NCI-H1694 (cell line): ENCODE data around the gene ITGA11.

Experiments used
- DNase-seq: peaks from one replicate; lab custom pipeline; 2025; lab: John Stamatoyannopoulos, UW

The ITGA11 gene

DNA sequence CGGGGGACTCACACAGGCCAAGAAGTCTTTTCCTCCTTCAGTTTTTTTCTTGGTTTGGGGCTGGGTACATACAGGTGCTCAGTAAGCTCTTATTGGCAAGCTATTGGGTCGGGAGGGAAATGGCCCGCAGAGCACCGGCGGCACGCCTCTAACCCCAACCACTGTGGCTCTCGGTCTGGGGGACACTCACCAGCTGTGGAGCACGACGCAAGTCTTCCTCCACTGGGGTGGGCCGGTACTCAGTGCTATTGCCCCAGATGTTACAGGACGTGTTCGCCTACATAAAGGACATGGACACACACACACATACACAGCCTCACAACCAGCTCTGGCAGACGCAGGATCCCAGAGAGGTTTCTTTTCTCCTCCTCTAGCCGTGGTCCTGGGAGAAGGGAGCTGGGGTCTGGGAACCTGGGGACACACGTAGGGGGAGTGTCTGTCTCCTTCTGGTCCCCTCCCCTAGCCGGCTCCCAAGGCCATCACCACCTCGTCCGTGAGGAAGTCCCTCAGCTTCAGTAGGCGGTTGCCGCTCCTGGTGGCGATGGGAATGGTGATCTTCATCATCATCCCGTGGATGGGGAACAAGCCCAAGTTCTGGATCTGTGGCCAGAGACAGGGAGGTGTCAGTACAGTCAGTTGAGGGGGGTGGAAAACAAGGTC lies 121.0 kb downstream of the ITGA11 start:
- DNase-seq, result no peak

DNA sequence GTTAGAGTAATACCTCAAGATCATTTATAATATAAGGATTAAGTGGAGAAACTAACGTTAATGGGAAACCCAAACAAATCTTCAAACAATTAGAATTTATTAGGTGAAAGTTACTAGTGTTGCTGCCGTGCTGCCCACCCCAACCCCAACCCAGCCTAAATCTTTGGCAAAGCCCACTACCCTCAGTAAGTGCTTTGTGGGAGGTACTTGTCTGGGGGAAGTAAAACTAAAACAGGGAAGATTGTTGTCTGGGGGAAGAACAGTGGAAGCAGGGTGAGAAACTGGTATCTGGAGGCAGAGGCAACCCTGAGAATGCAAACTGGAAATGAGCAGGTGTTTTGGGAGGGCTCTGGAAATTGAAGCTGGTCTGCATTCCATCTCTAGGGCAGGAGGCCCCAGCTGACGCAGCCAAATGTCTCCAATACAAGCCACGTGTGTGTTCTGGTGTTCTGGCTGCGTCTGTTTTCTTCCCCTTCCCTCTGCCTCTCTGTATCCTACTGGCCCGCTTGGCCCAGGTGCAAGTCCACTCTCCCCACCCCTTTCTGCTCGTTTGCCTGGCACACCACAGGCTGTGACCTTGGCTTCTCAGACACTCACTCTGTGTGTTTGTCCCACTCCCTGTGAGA lies 121.7 kb downstream of the ITGA11 start:
- DNase-seq, result peak; percentile 19

DNA sequence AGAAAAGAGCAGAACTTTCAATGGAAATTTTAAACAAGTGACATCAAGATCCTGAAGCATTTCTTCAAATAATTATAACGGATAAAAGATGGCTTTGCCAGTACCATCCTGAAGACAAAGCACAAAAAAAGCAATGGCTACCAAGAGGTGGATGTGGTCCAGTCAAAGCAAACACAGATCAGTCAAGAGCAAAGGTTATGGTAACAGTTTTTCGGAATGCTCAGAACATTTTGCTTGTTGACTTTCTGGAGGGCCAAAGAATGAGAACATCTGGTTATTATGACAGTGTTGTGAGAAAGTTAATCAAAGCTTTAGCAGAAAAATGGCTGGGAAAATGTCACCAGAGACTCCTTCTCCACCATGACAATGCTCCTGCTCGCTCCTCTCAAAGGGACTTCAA lies 122.9 kb downstream of the ITGA11 start:
- no peak for DNase-seq

DNA sequence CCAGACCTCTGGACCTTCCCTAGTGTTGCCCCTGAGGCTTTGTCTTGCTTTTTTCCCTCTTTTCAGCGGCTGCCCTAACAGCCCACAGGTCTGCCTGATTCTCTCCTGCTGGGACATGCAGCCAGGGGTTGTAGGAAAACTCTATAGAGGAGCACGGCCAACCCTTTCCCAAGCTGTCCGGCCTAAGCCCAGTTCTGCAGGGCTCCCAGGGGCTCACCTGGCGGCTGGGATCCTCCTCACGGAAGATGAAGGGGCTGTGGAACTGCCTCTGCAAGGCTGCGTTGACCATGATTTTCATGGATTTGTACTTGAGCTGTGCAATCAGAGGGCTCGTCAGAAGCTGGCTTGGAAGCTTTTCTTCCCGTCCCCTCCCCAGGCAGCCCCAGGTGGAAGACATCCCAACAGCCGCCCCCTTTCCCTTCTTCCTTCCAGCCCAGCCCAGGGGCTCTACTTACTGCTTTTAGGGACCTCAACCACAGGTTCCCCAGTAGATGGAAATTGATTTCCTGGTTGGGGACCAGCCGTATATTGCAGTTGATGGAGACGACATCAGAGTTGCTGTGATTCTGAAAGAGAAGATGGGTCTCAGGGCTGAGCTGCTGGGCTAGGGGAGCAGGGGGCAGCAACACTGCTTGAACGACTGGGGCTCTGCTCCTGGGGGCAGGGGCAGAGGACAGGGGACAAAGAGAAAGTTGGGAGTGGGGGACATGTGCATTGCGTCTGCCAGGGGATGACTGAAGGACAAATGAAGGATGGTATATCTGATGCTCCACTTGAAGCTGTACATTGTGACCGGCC lies 124.6 kb downstream of the ITGA11 start:
- DNase-seq, result no peak

DNA sequence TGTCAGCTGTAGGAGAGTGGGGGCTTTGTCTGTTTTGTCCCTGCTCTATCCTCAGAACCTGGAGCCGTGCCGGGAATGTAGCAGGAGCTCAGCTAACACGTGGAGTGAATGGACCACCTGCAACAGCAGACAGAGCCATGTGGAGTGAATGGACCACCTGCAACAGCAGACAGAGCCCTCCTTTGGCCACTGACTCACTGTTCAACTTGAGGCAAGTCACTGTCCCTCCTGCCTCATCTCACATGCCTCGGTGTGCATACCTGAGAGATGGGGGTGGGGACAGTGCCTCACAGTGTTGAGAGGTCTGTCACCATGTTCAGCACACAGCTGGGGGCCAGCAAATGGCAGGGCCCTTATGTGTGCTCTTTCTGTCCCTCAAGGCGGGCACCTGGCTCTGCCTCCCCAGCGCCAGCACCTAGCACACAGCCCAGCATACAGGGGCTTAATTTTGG lies 126.5 kb downstream of the ITGA11 start:
- no peak for DNase-seq

DNA sequence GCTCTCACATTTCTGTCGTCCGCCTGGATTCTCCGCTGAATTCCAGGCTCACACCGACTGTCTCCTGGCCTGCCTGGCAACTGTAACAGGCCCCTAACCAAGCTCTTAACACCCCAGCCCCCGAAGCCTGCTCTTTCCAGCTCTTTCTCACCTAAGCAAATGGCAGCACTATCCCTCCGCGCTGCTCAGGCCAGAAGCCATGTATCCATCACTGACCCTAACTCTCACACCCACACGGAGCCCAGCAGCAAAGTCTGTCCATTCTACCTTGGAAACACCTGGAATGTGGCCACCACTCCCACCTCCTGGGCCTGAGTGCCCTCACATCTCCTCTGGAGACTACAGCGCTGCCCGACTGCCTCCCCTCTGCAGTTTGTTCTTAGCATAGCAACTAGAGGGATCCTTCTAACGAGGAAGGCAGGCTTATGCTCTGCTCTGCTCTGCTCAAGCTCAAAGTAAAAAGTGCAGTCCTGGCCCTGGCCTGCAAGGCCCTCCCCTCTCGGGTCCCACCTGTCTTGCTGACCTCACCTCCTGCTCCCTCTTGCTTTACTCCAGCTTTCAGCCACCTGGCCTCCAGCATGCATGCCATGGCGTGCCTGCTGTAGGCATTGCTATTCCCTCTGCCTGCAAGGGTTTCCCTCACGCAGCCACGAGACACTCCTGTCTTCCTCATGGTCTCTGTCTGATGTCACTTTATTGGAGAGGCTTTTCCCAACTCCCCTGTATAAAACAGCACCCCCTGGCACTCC lies 127.2 kb downstream of the ITGA11 start:
- DNase-seq, result no peak

DNA sequence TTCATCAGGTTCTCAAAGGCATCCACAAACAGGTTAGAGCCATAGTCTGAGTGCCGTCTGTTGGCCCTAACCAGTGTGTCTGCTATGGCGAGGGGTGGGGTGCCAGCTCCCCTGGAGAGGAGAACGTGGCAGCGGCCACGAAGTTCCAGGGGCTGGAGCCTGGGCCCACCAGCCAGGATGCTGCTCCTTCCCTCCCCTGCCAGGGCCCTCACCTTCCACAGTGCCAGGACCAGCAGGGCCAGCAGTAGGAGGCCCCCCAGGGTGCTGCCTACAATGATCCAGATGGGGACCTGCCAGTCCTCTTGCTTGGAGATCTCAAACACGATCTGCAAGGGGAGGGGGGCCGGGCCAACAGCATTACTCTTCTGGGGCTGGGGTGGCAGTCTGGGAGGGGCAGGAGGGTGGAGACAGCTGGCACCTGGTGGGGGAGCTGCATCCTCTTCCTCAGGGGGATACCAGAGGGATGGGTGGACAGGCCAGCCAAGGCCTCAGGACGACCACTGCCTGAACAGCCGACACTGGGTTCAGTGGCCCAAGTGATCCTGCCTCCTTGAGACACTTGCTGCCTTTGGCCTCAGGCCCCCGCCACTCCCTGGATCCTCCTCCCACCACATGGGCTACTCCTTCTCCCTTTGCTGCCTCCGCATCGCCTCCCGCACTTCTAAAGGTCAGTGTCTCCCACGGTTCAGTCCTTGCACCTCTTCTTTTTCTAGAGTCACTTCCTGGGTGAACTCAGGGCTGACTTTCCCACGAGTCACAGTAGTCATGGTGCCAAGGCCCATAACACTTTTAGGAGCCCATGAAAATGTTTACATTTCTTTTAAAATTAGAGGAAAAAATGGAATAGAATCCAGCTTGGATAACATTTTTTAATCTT lies 128.2 kb downstream of the ITGA11 start:
- DNase-seq, result no peak

DNA sequence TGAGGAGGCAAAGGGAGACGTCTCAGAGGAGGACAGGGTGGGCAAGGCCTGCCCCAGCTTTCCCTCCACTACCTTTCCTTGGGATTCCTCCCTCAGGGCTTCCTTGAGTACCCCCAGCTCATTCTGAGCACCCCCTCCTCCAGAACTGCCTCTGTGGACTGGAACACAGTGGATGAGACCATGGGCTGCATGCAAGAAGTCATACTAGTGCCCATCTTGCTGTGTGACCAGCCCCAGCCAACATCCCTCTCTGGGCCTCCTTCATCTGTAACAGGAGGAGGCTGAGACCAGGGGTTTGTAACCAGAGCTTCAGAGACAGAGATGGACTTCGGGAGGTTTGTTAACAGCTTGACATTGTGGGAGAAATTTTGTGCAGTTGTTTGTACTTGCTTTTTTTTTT lies 128.8 kb downstream of the ITGA11 start:
- no peak for DNase-seq

DNA sequence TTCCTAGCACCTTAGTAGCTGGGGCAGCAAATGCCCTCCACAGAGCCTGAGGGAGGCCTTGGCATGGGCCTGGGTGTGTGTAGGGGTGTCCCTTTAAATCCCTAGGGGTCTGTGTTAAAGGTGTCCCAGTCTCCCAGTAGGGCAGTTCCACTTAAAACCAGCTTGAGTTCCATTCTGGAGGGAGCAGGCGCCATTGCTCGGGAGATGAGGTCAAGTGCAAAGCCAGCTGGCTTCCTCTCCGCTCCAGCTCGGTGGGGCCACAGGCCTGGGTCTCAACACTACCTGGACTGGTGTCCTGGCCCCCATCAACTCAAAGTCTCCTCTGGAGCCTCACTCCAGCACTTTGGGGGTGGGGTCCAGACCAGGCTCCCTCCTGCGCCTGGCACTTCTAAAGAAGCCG lies 129.2 kb downstream of the ITGA11 start:
- no peak for DNase-seq

DNA sequence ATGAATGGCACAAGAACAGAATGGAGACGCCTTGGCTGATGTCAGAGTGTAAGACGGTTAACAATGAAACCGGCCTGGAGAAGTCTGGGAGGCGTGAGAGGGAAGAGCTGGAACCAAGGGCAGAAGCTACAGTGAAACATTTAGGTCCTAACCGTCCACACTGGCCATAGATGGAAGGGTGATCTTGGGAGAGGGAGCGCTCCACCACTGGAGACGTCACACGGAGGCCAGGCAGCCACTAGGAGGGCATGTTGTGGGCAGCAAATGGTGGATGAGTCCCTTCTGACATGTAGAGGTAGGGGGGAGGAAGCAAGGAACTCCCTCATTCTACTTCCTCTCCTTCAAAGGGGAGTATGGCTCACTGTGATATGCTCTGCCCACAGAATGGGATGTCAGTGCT lies 130.7 kb downstream of the ITGA11 start:
- DNase-seq, result no peak

DNA sequence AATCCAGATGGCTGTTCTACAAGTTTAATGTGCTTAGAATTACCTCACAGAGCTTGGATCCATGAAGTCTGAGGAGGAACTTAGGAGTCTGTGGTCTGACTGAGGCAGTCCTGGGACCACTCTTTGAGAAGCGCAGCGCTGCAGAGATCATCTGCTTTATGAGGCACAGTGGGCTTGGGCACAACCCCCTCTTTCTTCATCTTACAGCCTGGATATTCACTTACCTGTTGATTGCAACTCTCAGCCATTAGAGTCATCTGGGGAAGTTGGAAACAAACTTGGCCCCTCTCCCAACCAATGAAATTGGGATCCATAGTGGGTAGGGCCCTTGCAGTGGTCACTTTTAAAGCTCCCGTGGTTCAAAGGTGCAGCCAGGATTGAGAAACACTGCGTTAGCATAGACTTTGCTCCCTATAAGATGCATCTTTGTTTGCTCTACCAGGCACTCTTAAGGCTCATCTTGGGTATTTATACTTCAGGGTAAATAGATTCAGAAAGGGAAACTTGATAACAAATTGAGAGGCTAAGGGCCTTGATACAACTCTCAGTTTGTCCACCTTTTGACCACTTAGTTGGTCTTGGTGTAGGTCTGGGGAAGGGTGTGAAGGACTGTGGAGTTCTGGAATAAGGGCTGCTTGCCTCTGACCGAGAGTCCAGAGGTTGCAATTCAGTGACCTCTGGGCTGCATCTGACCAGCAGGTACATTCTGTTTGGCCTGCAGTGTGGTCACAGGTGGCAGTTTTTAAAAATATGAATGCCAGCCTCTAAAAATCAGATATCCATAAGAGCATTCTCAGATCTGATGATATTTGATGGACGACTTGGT lies 131.6 kb downstream of the ITGA11 start:
- DNase-seq, result no peak

DNA sequence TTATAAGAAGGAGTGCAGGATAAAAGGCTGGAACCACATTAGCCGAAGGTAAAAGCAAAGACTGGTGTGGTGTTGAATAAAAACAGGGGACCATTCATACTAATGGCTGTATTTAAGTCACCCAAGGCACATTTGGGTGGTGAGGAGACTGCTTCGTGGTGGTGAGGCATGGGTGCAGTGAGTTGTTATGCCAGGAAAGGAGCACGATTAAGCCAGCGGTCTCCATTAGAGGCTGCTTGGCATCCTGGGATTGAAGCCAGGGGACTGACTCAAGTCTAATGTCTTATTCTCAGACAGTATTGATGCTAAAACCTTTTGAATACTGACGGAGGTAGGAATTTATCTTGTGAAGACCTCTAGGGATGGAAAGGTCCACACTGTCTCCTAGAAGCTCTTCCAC lies 132.5 kb downstream of the ITGA11 start:
- DNase-seq, result no peak

DNA sequence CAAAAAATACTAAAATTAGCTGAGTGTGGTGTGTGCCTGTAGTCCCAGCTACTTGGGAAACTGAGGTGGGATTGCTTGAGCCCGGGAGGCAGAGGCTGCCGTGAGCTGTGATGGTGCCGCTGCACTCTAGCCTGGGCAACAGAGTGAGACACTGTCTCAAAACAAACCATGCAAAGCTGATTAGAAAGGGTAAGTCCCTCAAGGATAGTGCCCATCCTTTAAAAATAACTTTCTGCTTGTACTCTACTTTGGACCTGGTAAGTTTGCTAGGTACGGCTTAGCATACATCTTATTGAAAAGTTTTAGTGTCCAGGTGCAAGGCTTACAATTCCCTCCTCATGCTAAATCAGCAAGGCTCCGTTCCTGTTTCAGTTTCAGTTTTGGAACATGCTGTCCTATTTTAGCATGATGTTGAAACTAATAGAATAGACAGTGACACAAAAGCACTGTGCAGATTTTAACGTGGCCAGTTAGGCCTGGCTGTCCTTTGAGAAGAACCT lies 133.0 kb downstream of the ITGA11 start:
- no peak for DNase-seq

DNA sequence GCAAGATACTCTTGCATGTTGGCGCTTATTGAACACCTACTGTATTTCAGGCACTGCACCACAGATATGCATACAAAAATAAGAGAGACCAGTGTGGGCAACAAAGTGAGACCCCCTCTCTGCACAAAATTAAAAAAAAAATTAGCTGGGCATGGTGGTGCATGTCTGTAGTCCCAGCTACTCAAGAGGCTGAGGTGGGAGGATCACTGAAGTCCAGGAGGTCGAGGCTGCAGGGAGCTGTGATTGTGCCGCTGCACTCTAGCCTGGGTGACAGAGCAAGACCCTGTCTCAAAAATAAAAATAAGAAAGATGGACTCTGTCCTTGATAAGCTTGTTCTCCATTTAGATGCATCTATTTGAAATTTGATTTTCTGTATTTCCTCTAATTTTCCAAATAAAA lies 133.6 kb downstream of the ITGA11 start:
- DNase-seq, result no peak

DNA sequence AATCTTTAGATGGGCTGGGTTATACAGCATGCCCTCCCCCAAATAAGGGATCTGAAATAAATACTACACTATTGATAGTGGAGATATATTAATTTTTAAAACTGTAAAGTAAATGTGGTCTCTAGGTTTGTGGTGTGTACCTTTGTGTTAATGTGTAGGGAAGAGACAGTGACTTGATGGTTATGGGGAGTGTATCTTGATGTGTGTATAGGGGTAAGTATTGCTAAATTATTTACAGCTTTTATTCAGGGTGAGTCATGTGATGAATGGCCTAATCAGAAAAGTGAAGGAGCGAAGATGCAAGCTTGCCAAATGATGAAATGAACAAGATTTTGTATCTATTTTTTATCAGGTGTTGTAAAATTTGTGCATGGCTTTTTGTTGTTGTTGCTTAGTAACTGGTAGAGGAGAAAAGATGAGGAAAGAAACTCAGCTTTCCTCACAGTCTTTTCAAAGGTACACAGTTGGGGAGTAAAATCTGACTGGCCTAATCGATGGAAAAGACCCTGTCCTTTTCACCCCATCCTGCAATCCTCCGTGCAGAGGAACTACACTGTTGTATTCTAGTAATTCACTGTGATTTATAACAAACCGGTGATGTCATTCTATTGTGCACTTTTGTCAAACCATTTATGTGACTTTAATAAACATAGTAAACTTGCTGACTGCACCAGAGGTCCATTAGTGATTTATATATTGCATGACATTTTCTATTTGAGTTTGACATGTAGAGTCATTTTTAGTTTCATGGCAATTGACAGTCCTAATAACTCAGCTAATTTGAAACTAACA lies 136.8 kb downstream of the ITGA11 start:
- DNase-seq, result no peak

DNA sequence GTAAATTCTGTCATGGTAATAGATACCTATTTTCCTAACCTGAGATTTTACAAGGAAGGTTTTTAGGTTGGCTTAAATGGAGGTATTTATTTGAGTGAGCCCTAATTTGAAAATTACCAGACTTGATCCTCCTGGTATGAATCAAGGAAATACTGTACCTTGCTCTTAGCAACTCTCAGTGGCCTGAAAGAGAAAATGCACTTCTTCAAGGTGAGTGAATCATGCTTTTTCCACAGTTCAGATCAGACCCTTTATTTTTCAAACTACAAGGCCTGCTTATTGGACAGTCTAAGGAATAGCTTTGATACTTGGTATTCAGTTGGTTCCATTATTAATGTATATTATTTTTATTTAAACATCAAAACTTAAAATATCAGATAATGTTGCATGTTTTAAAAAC lies 139.0 kb downstream of the ITGA11 start:
- no peak for DNase-seq

DNA sequence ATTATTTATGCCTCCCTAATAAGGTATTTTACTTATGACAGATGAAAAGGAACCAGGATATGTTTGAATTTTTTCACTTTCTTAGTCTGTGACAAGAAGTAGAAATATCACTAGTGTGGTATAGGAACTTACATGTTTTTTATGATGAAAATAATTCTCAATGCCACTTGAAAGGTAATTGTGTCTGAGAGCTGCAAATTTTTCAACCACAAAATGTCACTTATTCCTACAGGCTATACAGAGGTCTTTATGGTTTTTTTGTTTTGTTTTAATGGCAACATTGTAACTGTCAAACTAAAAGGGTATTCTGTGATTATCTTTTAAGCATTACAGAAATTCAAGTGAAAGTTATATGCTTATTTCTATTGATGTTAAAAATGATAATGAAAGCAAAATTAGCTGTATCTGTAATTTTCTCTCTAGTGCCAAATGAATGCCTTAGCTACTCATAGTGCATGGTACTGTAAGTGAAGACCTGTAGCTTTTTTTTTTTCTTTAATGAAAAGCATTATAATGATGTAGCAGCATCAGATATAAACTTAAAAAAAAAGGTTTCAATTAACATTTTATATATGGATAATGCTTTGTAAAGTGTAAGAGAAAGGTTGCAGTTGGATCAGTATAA lies 139.7 kb downstream of the ITGA11 start:
- DNase-seq, result no peak

DNA sequence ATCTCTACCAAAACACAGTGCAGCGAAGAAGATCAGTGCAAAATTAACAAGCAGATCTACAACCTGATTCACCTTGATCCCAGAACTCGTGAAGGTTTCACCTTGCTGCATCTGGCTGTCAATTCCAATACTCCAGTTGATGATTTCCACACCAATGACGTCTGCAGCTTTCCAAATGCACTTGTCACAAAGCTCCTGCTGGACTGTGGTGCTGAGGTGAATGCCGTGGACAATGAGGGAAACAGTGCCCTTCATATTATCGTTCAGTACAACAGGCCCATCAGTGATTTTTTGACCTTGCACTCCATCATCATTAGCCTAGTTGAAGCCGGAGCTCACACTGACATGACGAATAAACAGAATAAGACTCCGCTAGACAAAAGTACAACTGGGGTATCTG lies 141.2 kb downstream of the ITGA11 start:
- no peak for DNase-seq
